Adrenal gland (tissue), 12 donors: ENCODE results near the gene OR10AD1. TPM values are rescaled to one million over a fixed set of nuclear protein-coding genes. Genes with fewer than 3 reads are reported as not detected.

Source experiments
- DNase-seq, 7 donors: peaks; one replicate each; pipeline ENCODE4 v3.0.0-alpha.2; 2019 to 2020
- H3K27ac ChIP-seq, 5 donors: fragments of 200-600 bp; sonication (generic) in 4 of 5; 1 replicate in 3 of 5; 2 replicates in 2 of 5; pipeline versions ENCODE4 v1.5.1 to v1.8.0; 2016 to 2020; ENCODE audit warnings: mild to moderate bottlenecking in 1 of 5
- H3K27me3 ChIP-seq: fragments of 200-600 bp; 2 replicates; pipeline ENCODE4 v1.8.0; 2021
- H3K36me3 ChIP-seq, 2 donors: fragments of 200-600 bp; replicated peaks in 1 of 2; 1 replicate in 1 of 2; 2 replicates in 1 of 2; pipeline versions ENCODE4 v1.5.1 to v1.8.0; 2018 to 2022
- H3K4me1 ChIP-seq, 2 donors: fragments of 200-600 bp; replicated peaks in 1 of 2; 1 replicate in 1 of 2; 2 replicates in 1 of 2; pipeline versions ENCODE4 v1.5.1 to v1.8.0; 2018 to 2021
- H3K4me3 ChIP-seq, 4 donors: fragments of 200-600 bp; sonication (generic) in 3 of 4; one replicate each; pipeline ENCODE4 v1.5.1; 2016 to 2018
- H3K9me3 ChIP-seq, 3 donors: fragments of 200-600 bp; sonication (generic) in 1 of 3; replicated peaks in 1 of 3; 1 replicate in 2 of 3; 2 replicates in 1 of 3; pipeline versions ENCODE4 v1.5.1 to v1.8.0; 2016 to 2021
- CTCF ChIP-seq, 6 experiments: fragments of 450-650 bp in 4 of 6; fragments of 200-600 bp in 2 of 6; sonication (generic) in 1 of 6; IDR thresholded peaks; 1 replicate in 5 of 6; 2 replicates in 1 of 6; pipeline versions ENCODE4 v1.5.1 to v1.8.0; 2016 to 2021; ENCODE audit warnings: antibody characterized with exemption in 6 of 6, mild to moderate bottlenecking in 2 of 6, moderate library complexity in 1 of 6
- POLR2A ChIP-seq, 2 donors: fragments of 450-650 bp; IDR thresholded peaks; one replicate each; pipeline ENCODE4 v1.6.1; 2017; ENCODE audit warnings: antibody characterized with exemption in 2 of 2, mild to moderate bottlenecking in 2 of 2, moderate library complexity in 1 of 2
- WGBS, 4 donors: extraction: QIAGEN DNeasy Blood & Tissue Kit in 2 of 4; methylation state at CpG; one replicate each; pipeline versions ENCODE4 v1.1.5 to v1.1.7; 2013 to 2017; 5-methylcytosine and 5-hydroxymethylcytosine counted together
- intact Hi-C, 2 donors: fragments of 100-400 bp; cut with DNase I; formaldehyde crosslinking; loops; one replicate each; pipeline versions ENCODE4 v1.14.1 to v1.15.0; 2022 to 2023
- polyA plus RNA-seq, 3 donors: library from polyadenylated mRNA; stranded (reverse); fragments of 200-250 nt in 2 of 3; fragments of 350-450 nt in 1 of 3; fragmentation: Illumina TruSeq in 1 of 3; extraction: RNeasy Lipid Tissue Mini Kit (QIAGEN cat#74804) in 1 of 3; gene quantifications; one replicate each; pipeline ENCODE4 v1.2.3, GENCODE V29; 2013 to 2014
- total RNA-seq, 9 donors: library from RNA; depleted of rRNA in 4 of 9; stranded (reverse); fragments of >200 nt in 4 of 9; fragments of 120-200 nt in 1 of 9; fragmentation: NEBNext Ultra II Directional in 1 of 9; extraction: Animal tissue kit (Norgen Biotek cat#: 25700) in 1 of 9; gene quantifications; one replicate each; pipeline versions ENCODE4 v1.1.0 to v1.2.4, GENCODE V29; 2013 to 2023
- donor health status: healthy with polysubstance abuse.
- donor health status: Bipolar disorder and iron deficiency.
- donor health status: DM: yes; HTN: yes; CAD: no.
- donor health status: DM: no; HTN: no; CAD: no.
- donor health status: DM: no; HTN: no; CAD: no.
- donor health status: DM: yes; HTN: yes; CAD: no.

Gene OR10AD1
- total and polyA plus RNA-seq, 12 donors: 0.16 TPM; not detected in 11

GRCh38 chr12:48185181-48185919 lies 17.7 kb downstream of the OR10AD1 start:
- WGBS, 4 donors: 73 to 79% (median 76%) methylated on average over 8 to 10 of the region's 10 CpGs
- Histone ChIP-seq H3K27me3 (no peaks in the 10 kb centered on the region), H3K27ac (no peak overlapping the region), H3K4me3 (peak overlapping the region in 1 of 4 donors; percentile 62), H3K36me3 (no peaks in the 10 kb centered on the region), H3K9me3 (no peaks in the 10 kb centered on the region), H3K4me1 (peaks cover 5 to 21% of the 10 kb centered on the region in 2 donors)
- intact Hi-C loops: loop anchor here (10.0 kb wide), 1 partner anchor 269 kb away; no protein-coding TSS in a partner anchor
- no peak for DNase-seq
- TF ChIP-seq POLR2A (IDR thresholded peaks at IDR 0.05) (no peak), CTCF (IDR thresholded peaks at IDR 0.05) (no peak)

DNA sequence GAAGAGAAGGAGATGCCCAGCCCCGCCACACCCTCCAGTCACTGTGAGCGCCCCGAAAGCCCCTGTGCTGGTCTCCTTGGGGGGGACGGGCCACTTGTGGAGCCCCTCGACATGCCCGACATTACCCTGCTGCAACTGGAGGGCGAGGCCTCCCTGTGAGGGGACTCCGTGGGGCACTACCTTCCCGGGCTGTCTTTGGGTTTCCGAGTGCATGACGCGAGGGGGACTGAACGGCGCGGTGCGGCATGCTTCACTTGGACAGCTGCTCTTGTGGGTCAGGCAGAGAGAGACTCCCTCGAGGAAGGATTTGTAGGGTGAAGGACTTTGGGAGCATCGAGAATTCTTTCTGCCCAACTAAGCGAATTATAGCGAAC lies 18.6 kb downstream of the OR10AD1 start:
- intact Hi-C loops: loop anchor here (10.0 kb wide), 1 partner anchor 270 kb away; no protein-coding TSS in a partner anchor

GRCh38 chr12:48183876-48184548 lies 19.1 kb downstream of the OR10AD1 start:
- whole genome bisulfite sequencing, 4 donors: 0 to 4% (median 3%) methylated on average over 3 to 61 of the region's 61 CpGs
- H3K36me3 ChIP-seq: no peaks in the 10 kb centered on the region
- peak overlapping the region in 2 of 5 donors; percentile 58 to 83 for H3K27ac ChIP-seq
- no peaks in the 10 kb centered on the region for H3K9me3 ChIP-seq
- H3K27me3 ChIP-seq: no peaks in the 10 kb centered on the region
- TF ChIP-seq CTCF (IDR thresholded peaks at IDR 0.05) (no peak), POLR2A (IDR thresholded peaks at IDR 0.05) (no peak)
- peak in 4 of 7 donors; percentile 23 to 62 (median 31) for DNase-seq
- intact Hi-C loops: loop anchor here (10.0 kb wide), 1 partner anchor 271 kb away; no protein-coding TSS in a partner anchor
- peaks cover 5 to 21% of the 10 kb centered on the region in 2 donors for H3K4me1 ChIP-seq
- peak overlapping the region in 3 of 4 donors; percentile 50 to 62 (median 50) for H3K4me3 ChIP-seq

More for the DNA sequence above, 18.6 kb downstream of the OR10AD1 start:
- peak overlapping the region in 2 of 4 donors; percentile 50 to 62 for H3K4me3 ChIP-seq
- DNase-seq: peak in 2 of 7 donors; percentile 14 to 16
- H3K9me3 ChIP-seq: no peaks in the 10 kb centered on the region
- 12 to 41% (median 19%) methylated on average over 3 to 20 of the region's 20 CpGs for WGBS, 4 donors
- TF ChIP-seq POLR2A (IDR thresholded peaks at IDR 0.05) (no peak), CTCF (IDR thresholded peaks at IDR 0.05) (no peak)
- peak overlapping the region in 1 of 5 donors; percentile 83 for H3K27ac ChIP-seq
- H3K36me3 ChIP-seq: no peaks in the 10 kb centered on the region
- no peaks in the 10 kb centered on the region for H3K27me3 ChIP-seq
- peaks cover 5 to 21% of the 10 kb centered on the region in 2 donors for H3K4me1 ChIP-seq
